A549 (cell line): ENCODE data around the gene FPR1. TPM values are rescaled to one million over a fixed set of nuclear protein-coding genes. Genes with fewer than 3 reads are reported as not detected.
A peak's percentile ranks its signal among the peaks of the same experiment; 100 is the strongest.

Source experiments
- ATAC-seq, 2 experiments: fragments of 200-7000 bp in 1 of 2; fragments of >200 bp in 1 of 2; cut with Nextera tagmentation in 1 of 2; cut with Tn5 transposase in 1 of 2; 3 replicates each; pipeline versions ENCODE4 v1.8.0 to v1.9.1; 2018 to 2020; ENCODE audit warnings: mild to moderate bottlenecking in 1 of 2, moderate library complexity in 1 of 2
- CTCF ChIA-PET: fragments of 300-600 bp; sonication (Branson Sonifier 250); formaldehyde crosslinking; extraction: SDS; loops from one replicate; lab custom pipeline; 2021; ENCODE audit warnings: antibody characterized with exemption, inconsistent platforms; lab: Yijun Ruan, JAX
- POLR2A ChIA-PET: fragments of 350-600 bp; formaldehyde crosslinking; extraction: SDS; loops from one replicate; lab custom pipeline; 2021; ENCODE audit warnings: antibody characterized with exemption, inconsistent platforms; lab: Yijun Ruan, JAX
- DNase-seq, 2 experiments: peaks; one replicate each; pipeline versions ENCODE4 v3.0.0 to v3.0.0-alpha.2; 2011 to 2016; ENCODE audit warnings: low read depth in 1 of 2, low spot score in 1 of 2
- FAIRE-seq: peaks from 2 replicates; lab custom pipeline; 2011; peaks lifted over from hg19 to GRCh38; lab: Jason Lieb, UNC
- H3K27ac ChIP-seq, 2 experiments: fragments of >200 bp; sonication (Bioruptor Twin); formaldehyde crosslinking; 3 replicates each; pipeline ENCODE4 v1.5.1; 2016 to 2017
- H3K4me1 ChIP-seq: fragments of >200 bp; sonication (Bioruptor Twin); formaldehyde crosslinking; 3 replicates; pipeline ENCODE4 v1.6.1; 2016
- H3K4me2 ChIP-seq: fragments of >200 bp; sonication (Bioruptor Twin); formaldehyde crosslinking; 3 replicates; pipeline ENCODE4 v1.6.1; 2016
- H3K4me3 ChIP-seq: fragments of >200 bp; sonication (Bioruptor Twin); formaldehyde crosslinking; 3 replicates; pipeline ENCODE4 v1.5.1; 2016
- H3K9me3 ChIP-seq: fragments of >200 bp; sonication (Bioruptor Twin); formaldehyde crosslinking; 3 replicates; pipeline ENCODE4 v1.6.1; 2016
- CHD2 ChIP-seq: fragments of 150-350 bp; IDR thresholded peaks from 2 replicates; pipeline ENCODE4 v1.6.1; 2014; ENCODE audit warnings: low read length; ENCODE audit not compliant: partially characterized antibody
- EHMT2 ChIP-seq: fragments of 200-600 bp; sonication (generic); IDR thresholded peaks from 2 replicates; pipeline ENCODE4 v1.6.1; 2016; ENCODE audit warnings: antibody characterized with exemption, low read depth, mild to moderate bottlenecking, moderate library complexity
- EP300 ChIP-seq, 2 experiments: fragments of >200 bp; sonication (Bioruptor Twin); formaldehyde crosslinking; IDR thresholded peaks; 2 replicates in 1 of 2; 3 replicates in 1 of 2; pipeline ENCODE4 v1.6.1; 2016 to 2017
- GATA3 ChIP-seq: IDR thresholded peaks from 2 replicates; pipeline ENCODE4 v1.6.1; 2012; ENCODE audit warnings: borderline replicate concordance
- HOXB13 ChIP-seq: fragments of 250-450 bp; sonication (Bioruptor Pico); IDR thresholded peaks from 2 replicates; pipeline ENCODE4 v1.5.0; 2020; ENCODE audit warnings: low read depth, mild to moderate bottlenecking, moderate library complexity
- JUN ChIP-seq, 2 experiments: fragments of >200 bp; sonication (Bioruptor Twin); formaldehyde crosslinking; IDR thresholded peaks; 2 replicates in 1 of 2; 3 replicates in 1 of 2; pipeline ENCODE4 v1.6.1; 2016 to 2017
- JUNB ChIP-seq: fragments of >200 bp; sonication (Bioruptor Twin); formaldehyde crosslinking; IDR thresholded peaks from 2 replicates; pipeline ENCODE4 v1.6.1; 2016
- KDM1A ChIP-seq: fragments of 200-600 bp; sonication (generic); IDR thresholded peaks from 2 replicates; pipeline ENCODE4 v1.6.1; 2016; ENCODE audit warnings: low read depth, mild to moderate bottlenecking
- NFE2L2 ChIP-seq: fragments of 150-350 bp; conservative IDR thresholded peaks from 2 replicates; pipeline ENCODE4 v1.6.1; 2014; ENCODE audit warnings: low read length
- NPAS2 ChIP-seq: fragments of 250-450 bp; sonication (Bioruptor Pico); IDR thresholded peaks from 2 replicates; pipeline ENCODE4 v1.8.0; 2022; ENCODE audit warnings: mild to moderate bottlenecking, moderate library complexity, borderline replicate concordance
- PHF8 ChIP-seq: fragments of 200-600 bp; sonication (generic); IDR thresholded peaks from 2 replicates; pipeline ENCODE4 v1.6.1; 2016; ENCODE audit warnings: low read depth, mild to moderate bottlenecking, antibody characterized with exemption, moderate library complexity, borderline replicate concordance
- RAD21 ChIP-seq, 2 experiments: fragments of >200 bp in 1 of 2; sonication (Bioruptor Twin) in 1 of 2; formaldehyde crosslinking in 1 of 2; IDR thresholded peaks in 1 of 2; conservative IDR thresholded peaks in 1 of 2; 2 replicates in 1 of 2; 3 replicates in 1 of 2; pipeline ENCODE4 v1.6.1; 2012 to 2018; ENCODE audit warnings: inconsistent platforms in 1 of 2
- RFX5 ChIP-seq: fragments of 450-650 bp; IDR thresholded peaks from 2 replicates; pipeline ENCODE4 v1.7.1; 2014; ENCODE audit warnings: antibody characterized with exemption, mild to moderate bottlenecking, moderate library complexity
- SMC3 ChIP-seq: fragments of >200 bp; sonication (Bioruptor Twin); formaldehyde crosslinking; IDR thresholded peaks from 3 replicates; pipeline ENCODE4 v1.6.1; 2018; ENCODE audit warnings: inconsistent platforms
- ZFP36 ChIP-seq: fragments of 450-650 bp; IDR thresholded peaks from 2 replicates; pipeline ENCODE4 v1.6.1; 2014; ENCODE audit warnings: borderline replicate concordance; ENCODE audit not compliant: partially characterized antibody
- ZNF302 ChIP-seq: fragments of 250-450 bp; sonication (Bioruptor Pico); IDR thresholded peaks from 2 replicates; pipeline ENCODE4 v1.9.0; 2021; ENCODE audit warnings: inconsistent platforms, mild to moderate bottlenecking, moderate library complexity
- ZSCAN20 ChIP-seq: fragments of 250-450 bp; sonication (Bioruptor Pico); IDR thresholded peaks from 2 replicates; pipeline ENCODE4 v1.8.0; 2022; ENCODE audit warnings: mild to moderate bottlenecking, moderate library complexity
- WGBS: methylation state at CpG from one replicate; pipeline ENCODE4 v1.1.6; 2017; ENCODE audit errors: missing lambda C conversion rate; 5-methylcytosine and 5-hydroxymethylcytosine counted together
- polyA plus RNA-seq, 4 experiments: library from polyadenylated mRNA; depleted of rRNA in 3 of 4; stranded (reverse); fragments of >200 nt; fragmentation: RNase III in 1 of 4; extraction: RNeasy Plus Mini Kit Qiagen cat#74134 plus additional on column Dnase treatment in 1 of 4; gene quantifications; 2 replicates in 3 of 4; 3 replicates in 1 of 4; pipeline ENCODE4 v1.2.3, GENCODE V29; 2011 to 2017
- TF ChIP-seq, protein P1 (sequence below): fragments of >200 bp; sonication (Bioruptor Twin); formaldehyde crosslinking; IDR thresholded peaks from 3 replicates; pipeline ENCODE4 v1.6.1; 2016
- TF ChIP-seq, protein P2 (sequence below): fragments of 200-600 bp; sonication (generic); IDR thresholded peaks from 2 replicates; pipeline ENCODE4 v1.6.1; 2016; ENCODE audit warnings: antibody characterized with exemption, mild to moderate bottlenecking, moderate library complexity
- TF ChIP-seq, protein P3 (sequence below): IDR thresholded peaks from 2 replicates; pipeline ENCODE4 v1.6.1; 2012; ENCODE audit warnings: low read depth, borderline replicate concordance

Gene FPR1
- polyA plus RNA-seq, 2 of the 4 experiments (the other 2 are of a cell fraction): not detected

DNA sequence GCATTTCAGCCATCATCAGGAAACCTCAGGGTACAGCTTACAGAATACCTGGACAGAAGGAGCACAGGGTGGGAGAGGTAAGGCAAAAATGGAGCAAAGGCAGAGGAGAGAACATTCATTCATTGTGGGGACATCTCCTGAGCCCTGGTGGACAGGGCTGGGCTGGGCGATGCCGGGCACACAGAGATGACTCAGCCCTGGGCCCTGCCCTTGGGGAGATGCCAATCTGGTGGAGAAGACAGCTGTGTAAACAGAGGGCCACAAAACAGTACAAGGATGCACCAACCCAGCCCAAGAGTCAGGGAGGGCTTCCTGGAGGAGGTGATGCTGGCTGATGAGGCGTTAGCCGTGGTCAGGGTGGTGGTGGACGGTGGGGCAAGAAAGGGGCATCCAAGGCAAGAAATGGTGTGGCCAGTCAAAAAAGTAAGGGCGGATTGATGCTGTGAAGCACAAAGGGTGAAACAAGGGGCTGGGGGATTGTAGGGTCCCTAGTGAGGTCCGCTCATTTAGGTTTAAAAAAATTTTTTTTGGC, 24.3 kb downstream of the FPR1 start:
- H3K27ac ChIP-seq: no peak overlapping the region
- H3K9me3 ChIP-seq: peaks cover 39% of the 10 kb centered on the region
- H3K4me3 ChIP-seq: no peak overlapping the region
- H3K4me1 ChIP-seq: no peaks in the 10 kb centered on the region
- FAIRE-seq (no peak), ATAC-seq (no peak; a peak in 1 of 6 replicates), DNase-seq (no peak)
- WGBS: 27% methylated on average over 7 of the region's 7 CpGs
- POLR2A ChIA-PET: no interaction called here
- CTCF ChIA-PET: interaction anchor here (0.8 to 1.5 kb wide), 2 partner anchors 12 to 66 kb away, joined by 3 to 5 read pairs; no protein-coding TSS in a partner anchor
- H3K4me2 ChIP-seq: no peak overlapping the region
- TF ChIP-seq CHD2 (no peak), NFE2L2 (no peak), EP300 (IDR thresholded peaks at IDR 0.05) (no peak), ZFP36 (peak; percentile 75)
- TF ChIP-seq, protein P1, sequence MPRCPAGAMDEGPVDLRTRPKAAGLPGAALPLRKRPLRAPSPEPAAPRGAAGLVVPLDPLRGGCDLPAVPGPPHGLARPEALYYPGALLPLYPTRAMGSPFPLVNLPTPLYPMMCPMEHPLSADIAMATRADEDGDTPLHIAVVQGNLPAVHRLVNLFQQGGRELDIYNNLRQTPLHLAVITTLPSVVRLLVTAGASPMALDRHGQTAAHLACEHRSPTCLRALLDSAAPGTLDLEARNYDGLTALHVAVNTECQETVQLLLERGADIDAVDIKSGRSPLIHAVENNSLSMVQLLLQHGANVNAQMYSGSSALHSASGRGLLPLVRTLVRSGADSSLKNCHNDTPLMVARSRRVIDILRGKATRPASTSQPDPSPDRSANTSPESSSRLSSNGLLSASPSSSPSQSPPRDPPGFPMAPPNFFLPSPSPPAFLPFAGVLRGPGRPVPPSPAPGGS: no peak
- TF ChIP-seq, all 56 proteins: peak for 1

DNA sequence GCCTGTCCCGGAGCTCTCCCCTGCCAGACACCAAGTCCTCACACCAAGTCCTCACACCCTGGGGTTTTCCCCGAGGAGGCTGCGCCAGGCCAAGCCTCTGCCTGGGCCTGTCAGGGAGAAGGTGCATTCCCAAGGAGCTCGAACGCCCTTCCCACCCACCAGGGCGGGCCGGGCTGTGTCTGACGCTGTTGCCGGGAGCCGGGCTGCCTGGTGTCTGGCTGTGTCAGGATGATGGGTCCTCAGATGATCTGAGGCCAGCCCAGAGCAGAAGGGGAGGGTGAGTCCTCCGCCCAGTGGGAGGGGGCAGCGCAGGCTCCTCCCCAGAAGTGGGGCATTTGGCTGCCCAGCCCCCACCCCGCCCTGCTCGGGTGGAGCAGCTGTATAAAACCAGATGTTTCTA, 25.6 kb downstream of the FPR1 start:
- FAIRE-seq (no peak), DNase-seq (no peak), ATAC-seq (peak in 1 of 2 experiments; percentile 68; a peak in 3 of 6 replicates)
- WGBS: 12% methylated on average over 7 of the region's 14 CpGs
- H3K9me3 ChIP-seq: peaks cover 37% of the 10 kb centered on the region
- H3K4me1 ChIP-seq: no peaks in the 10 kb centered on the region
- CTCF ChIA-PET: no interaction called here
- no peak overlapping the region for H3K4me3 ChIP-seq
- no peak overlapping the region for H3K4me2 ChIP-seq
- POLR2A ChIA-PET: no interaction called here
- H3K27ac ChIP-seq: no peak overlapping the region
- TF ChIP-seq JUN (IDR thresholded peaks at IDR 0.05): no peak
- no peak for TF ChIP-seq KDM1A
- TF ChIP-seq, protein P2, sequence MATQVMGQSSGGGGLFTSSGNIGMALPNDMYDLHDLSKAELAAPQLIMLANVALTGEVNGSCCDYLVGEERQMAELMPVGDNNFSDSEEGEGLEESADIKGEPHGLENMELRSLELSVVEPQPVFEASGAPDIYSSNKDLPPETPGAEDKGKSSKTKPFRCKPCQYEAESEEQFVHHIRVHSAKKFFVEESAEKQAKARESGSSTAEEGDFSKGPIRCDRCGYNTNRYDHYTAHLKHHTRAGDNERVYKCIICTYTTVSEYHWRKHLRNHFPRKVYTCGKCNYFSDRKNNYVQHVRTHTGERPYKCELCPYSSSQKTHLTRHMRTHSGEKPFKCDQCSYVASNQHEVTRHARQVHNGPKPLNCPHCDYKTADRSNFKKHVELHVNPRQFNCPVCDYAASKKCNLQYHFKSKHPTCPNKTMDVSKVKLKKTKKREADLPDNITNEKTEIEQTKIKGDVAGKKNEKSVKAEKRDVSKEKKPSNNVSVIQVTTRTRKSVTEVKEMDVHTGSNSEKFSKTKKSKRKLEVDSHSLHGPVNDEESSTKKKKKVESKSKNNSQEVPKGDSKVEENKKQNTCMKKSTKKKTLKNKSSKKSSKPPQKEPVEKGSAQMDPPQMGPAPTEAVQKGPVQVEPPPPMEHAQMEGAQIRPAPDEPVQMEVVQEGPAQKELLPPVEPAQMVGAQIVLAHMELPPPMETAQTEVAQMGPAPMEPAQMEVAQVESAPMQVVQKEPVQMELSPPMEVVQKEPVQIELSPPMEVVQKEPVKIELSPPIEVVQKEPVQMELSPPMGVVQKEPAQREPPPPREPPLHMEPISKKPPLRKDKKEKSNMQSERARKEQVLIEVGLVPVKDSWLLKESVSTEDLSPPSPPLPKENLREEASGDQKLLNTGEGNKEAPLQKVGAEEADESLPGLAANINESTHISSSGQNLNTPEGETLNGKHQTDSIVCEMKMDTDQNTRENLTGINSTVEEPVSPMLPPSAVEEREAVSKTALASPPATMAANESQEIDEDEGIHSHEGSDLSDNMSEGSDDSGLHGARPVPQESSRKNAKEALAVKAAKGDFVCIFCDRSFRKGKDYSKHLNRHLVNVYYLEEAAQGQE: no peak

DNA sequence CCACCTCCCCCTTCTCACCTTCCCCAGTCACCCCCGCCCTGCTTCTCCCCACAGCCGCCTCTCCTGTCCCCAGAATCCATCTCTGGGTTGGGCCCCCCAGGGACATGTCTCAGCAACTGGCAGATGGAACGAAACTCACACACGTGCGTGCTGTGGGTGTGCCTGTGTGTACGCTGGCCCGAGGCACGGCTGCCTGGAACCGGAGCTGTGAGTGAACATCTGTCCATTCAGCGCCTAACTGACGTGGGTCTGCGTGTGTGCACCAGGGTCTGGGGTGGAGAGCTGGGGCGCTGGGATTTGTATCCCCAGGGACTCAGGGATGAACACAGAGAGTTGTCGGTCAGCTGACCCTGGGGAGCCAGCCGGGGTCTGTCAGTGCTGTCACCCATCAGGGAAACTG, 27.1 kb downstream of the FPR1 start:
- ATAC-seq (no peak), DNase-seq (no peak), FAIRE-seq (no peak)
- Histone ChIP-seq H3K4me2 (no peak overlapping the region), H3K27ac (no peak overlapping the region), H3K9me3 (peaks cover 42% of the 10 kb centered on the region)
- CTCF ChIA-PET: interaction anchor here (0.7 to 1.2 kb wide), 2 partner anchors 13 to 65 kb away, joined by 3 to 5 read pairs; no protein-coding TSS in a partner anchor
- 29% methylated on average over 12 of the region's 15 CpGs for WGBS
- POLR2A ChIA-PET: no interaction called here
- TF ChIP-seq, protein P1: no peak
- TF ChIP-seq ZSCAN20 (CRISPR knock-in tag): no peak
- TF ChIP-seq EHMT2: no peak
- no peak for TF ChIP-seq GATA3
- no peak for TF ChIP-seq HOXB13
- no peak for TF ChIP-seq ZNF302 (CRISPR knock-in tag)
- TF ChIP-seq NPAS2: no peak
- TF ChIP-seq KDM1A: no peak
- TF ChIP-seq PHF8: no peak
- TF ChIP-seq RAD21 (conservative IDR thresholded peaks at IDR 0.05 in 1 of 2, IDR thresholded peaks at IDR 0.05 in 1 of 2): no peak
- TF ChIP-seq, protein P3, sequence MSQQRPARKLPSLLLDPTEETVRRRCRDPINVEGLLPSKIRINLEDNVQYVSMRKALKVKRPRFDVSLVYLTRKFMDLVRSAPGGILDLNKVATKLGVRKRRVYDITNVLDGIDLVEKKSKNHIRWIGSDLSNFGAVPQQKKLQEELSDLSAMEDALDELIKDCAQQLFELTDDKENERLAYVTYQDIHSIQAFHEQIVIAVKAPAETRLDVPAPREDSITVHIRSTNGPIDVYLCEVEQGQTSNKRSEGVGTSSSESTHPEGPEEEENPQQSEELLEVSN: no peak
- TF ChIP-seq JUNB: no peak
- TF ChIP-seq SMC3: no peak
- no peak for TF ChIP-seq NFE2L2
- TF ChIP-seq RFX5: no peak
- TF ChIP-seq, all 56 proteins: peak for 0
- H3K4me3 ChIP-seq: no peak overlapping the region
- H3K4me1 ChIP-seq: no peaks in the 10 kb centered on the region
